Measurements from ENCODE around the gene PPP1R27.
"Not testable (repeated sequence)": the region's sequence is repeated elsewhere in the genome, so short reads cannot be mapped to it uniquely, and the experiment has no call there.

The PPP1R27 gene

GRCh38 chr17:81851423-81851822 lies 16.6 kb upstream of the PPP1R27 start:
- H3K27me3 Mint-ChIP-seq: no peaks in the 10 kb centered on the region

GRCh38 chr17:81849457-81849856 lies 14.6 kb upstream of the PPP1R27 start:
- Mint-ChIP-seq H3K4me3 (no peak overlapping the region), H3K4me1 (no peaks in the 10 kb centered on the region), H3K27me3 (no peaks in the 10 kb centered on the region), H3K27ac (no peak overlapping the region), H3K36me3 (ENCODE audit: low read depth) (peaks cover 49% of the 10 kb centered on the region), H3K9me3 (no peaks in the 10 kb centered on the region)
- DNase-seq (no peak), ATAC-seq (no peak)

More at GRCh38 chr17:81851423-81851822, 16.6 kb upstream of the PPP1R27 start:
- Mint-ChIP-seq H3K27ac (no peak overlapping the region), H3K4me1 (no peaks in the 10 kb centered on the region), H3K9me3 (no peaks in the 10 kb centered on the region), H3K4me3 (no peak overlapping the region), H3K36me3 (ENCODE audit: low read depth) (peaks cover 44% of the 10 kb centered on the region)
- DNase-seq (no peak), ATAC-seq (no peak)

GRCh38 chr17:81846743-81847689 lies 12.2 kb upstream of the PPP1R27 start:
- Mint-ChIP-seq H3K27me3 (no peaks in the 10 kb centered on the region), H3K4me1 (no peaks in the 10 kb centered on the region), H3K36me3 (ENCODE audit: low read depth) (peaks cover 34% of the 10 kb centered on the region), H3K4me3 (no peak overlapping the region), H3K27ac (no peak overlapping the region), H3K9me3 (no peaks in the 10 kb centered on the region)
- ATAC-seq: no peak
- DNase-seq: no peak

GRCh38 chr17:81845881-81846742 lies 11.3 kb upstream of the PPP1R27 start:
- no peak overlapping the region for H3K27ac Mint-ChIP-seq
- no peaks in the 10 kb centered on the region for H3K27me3 Mint-ChIP-seq
- peaks cover 25% of the 10 kb centered on the region for H3K36me3 Mint-ChIP-seq (ENCODE audit: low read depth)

GRCh38 chr17:81845361-81845760 lies 10.5 kb upstream of the PPP1R27 start:
- H3K36me3 Mint-ChIP-seq (ENCODE audit: low read depth): peaks cover 23% of the 10 kb centered on the region
- no peak overlapping the region for H3K27ac Mint-ChIP-seq
- H3K27me3 Mint-ChIP-seq: no peaks in the 10 kb centered on the region
- H3K9me3 Mint-ChIP-seq: no peaks in the 10 kb centered on the region
- DNase-seq (no peak), ATAC-seq (no peak)
- no peaks in the 10 kb centered on the region for H3K4me1 Mint-ChIP-seq
- no peak overlapping the region for H3K4me3 Mint-ChIP-seq

More at GRCh38 chr17:81845881-81846742, 11.3 kb upstream of the PPP1R27 start:
- Mint-ChIP-seq H3K4me3 (no peak overlapping the region), H3K9me3 (no peaks in the 10 kb centered on the region), H3K4me1 (no peaks in the 10 kb centered on the region)
- ATAC-seq: no peak
- no peak for DNase-seq

- Mint-ChIP-seq H3K36me3 (ENCODE audit: low read depth) (peaks cover 23% of the 10 kb centered on the region), H3K4me1 (no peaks in the 10 kb centered on the region), H3K27ac (no peak overlapping the region), H3K9me3 (no peaks in the 10 kb centered on the region), H3K27me3 (no peaks in the 10 kb centered on the region), H3K4me3 (no peak overlapping the region)
- ATAC-seq: no peak
- no peak for DNase-seq
Observed at GRCh38 chr17:81844887-81845286, 10.0 kb upstream of the PPP1R27 start.

GRCh38 chr17:81844327-81844851 lies 9.5 kb upstream of the PPP1R27 start:
- ATAC-seq: peak; percentile 5
- Mint-ChIP-seq H3K36me3 (ENCODE audit: low read depth) (peaks cover 23% of the 10 kb centered on the region), H3K27ac (no peak overlapping the region), H3K27me3 (no peaks in the 10 kb centered on the region), H3K9me3 (no peaks in the 10 kb centered on the region), H3K4me3 (no peak overlapping the region), H3K4me1 (no peaks in the 10 kb centered on the region)
- DNase-seq: no peak

GRCh38 chr17:81843713-81844326 lies 9.0 kb upstream of the PPP1R27 start:
- Mint-ChIP-seq H3K27ac (no peak overlapping the region), H3K9me3 (no peaks in the 10 kb centered on the region), H3K36me3 (ENCODE audit: low read depth) (peaks cover 23% of the 10 kb centered on the region), H3K4me1 (no peaks in the 10 kb centered on the region), H3K27me3 (no peaks in the 10 kb centered on the region), H3K4me3 (no peak overlapping the region)
- DNase-seq (no peak), ATAC-seq (no peak)

GRCh38 chr17:81842725-81843504 lies 8.1 kb upstream of the PPP1R27 start:
- DNase-seq (no peak), ATAC-seq (no peak)
- Mint-ChIP-seq H3K27me3 (no peaks in the 10 kb centered on the region), H3K9me3 (no peaks in the 10 kb centered on the region), H3K36me3 (ENCODE audit: low read depth) (peaks cover 23% of the 10 kb centered on the region), H3K27ac (no peak overlapping the region), H3K4me3 (no peak overlapping the region), H3K4me1 (no peaks in the 10 kb centered on the region)

- no peaks in the 10 kb centered on the region for H3K27me3 Mint-ChIP-seq
- no peak for ATAC-seq
Observed at GRCh38 chr17:81842378-81842724, 7.5 kb upstream of the PPP1R27 start.

GRCh38 chr17:81841866-81842265 lies 7.0 kb upstream of the PPP1R27 start:
- H3K4me3 Mint-ChIP-seq: no peak overlapping the region
- ATAC-seq: no peak
- H3K4me1 Mint-ChIP-seq: no peaks in the 10 kb centered on the region
- peaks cover 20% of the 10 kb centered on the region for H3K36me3 Mint-ChIP-seq (ENCODE audit: low read depth)
- no peak overlapping the region for H3K27ac Mint-ChIP-seq
- no peaks in the 10 kb centered on the region for H3K9me3 Mint-ChIP-seq
- H3K27me3 Mint-ChIP-seq: no peaks in the 10 kb centered on the region
- DNase-seq: no peak

More at GRCh38 chr17:81842378-81842724, 7.5 kb upstream of the PPP1R27 start:
- Mint-ChIP-seq H3K9me3 (no peaks in the 10 kb centered on the region), H3K4me3 (no peak overlapping the region), H3K36me3 (ENCODE audit: low read depth) (peaks cover 22% of the 10 kb centered on the region), H3K27ac (no peak overlapping the region), H3K4me1 (no peaks in the 10 kb centered on the region)
- DNase-seq: no peak

GRCh38 chr17:81840826-81841778 lies 6.3 kb upstream of the PPP1R27 start:
- no peak overlapping the region for H3K27ac Mint-ChIP-seq
- DNase-seq (no peak), ATAC-seq (peak; percentile 21)
- no peaks in the 10 kb centered on the region for H3K9me3 Mint-ChIP-seq
- H3K36me3 Mint-ChIP-seq (ENCODE audit: low read depth): peaks cover 16% of the 10 kb centered on the region
- H3K4me3 Mint-ChIP-seq: no peak overlapping the region
- H3K4me1 Mint-ChIP-seq: no peaks in the 10 kb centered on the region
- H3K27me3 Mint-ChIP-seq: no peaks in the 10 kb centered on the region

- H3K27ac Mint-ChIP-seq; H3K9me3 Mint-ChIP-seq; H3K4me1 Mint-ChIP-seq; H3K4me3 Mint-ChIP-seq; ATAC-seq; DNase-seq; H3K27me3 Mint-ChIP-seq; H3K36me3 Mint-ChIP-seq (ENCODE audit: low read depth): not testable (repeated sequence)
Observed at GRCh38 chr17:81840059-81840458, 5.2 kb upstream of the PPP1R27 start.

All from activated naive CD8-positive, alpha-beta T cell treated with anti-CD3 and anti-CD28 coated beads, Interleukin-2, amount 50 U/mL, for 24 hours (primary cell).